Vagina (tissue), 2 donors: Measurements from ENCODE around the gene MKRN2OS.

Source experiments
- CTCF ChIP-seq, 3 experiments: fragments of 450-650 bp in 2 of 3; fragments of 200-600 bp in 1 of 3; sonication (generic) in 1 of 3; IDR thresholded peaks; one replicate each; pipeline ENCODE4 v1.5.1; 2017 to 2019; ENCODE audit warnings: antibody characterized with exemption in 3 of 3, mild to moderate bottlenecking in 2 of 3, moderate library complexity in 2 of 3
- POLR2A ChIP-seq, 2 donors: fragments of 450-650 bp; IDR thresholded peaks; one replicate each; pipeline ENCODE4 v1.6.1; 2017; ENCODE audit warnings: antibody characterized with exemption in 2 of 2, mild to moderate bottlenecking in 2 of 2, moderate library complexity in 2 of 2

DNA sequence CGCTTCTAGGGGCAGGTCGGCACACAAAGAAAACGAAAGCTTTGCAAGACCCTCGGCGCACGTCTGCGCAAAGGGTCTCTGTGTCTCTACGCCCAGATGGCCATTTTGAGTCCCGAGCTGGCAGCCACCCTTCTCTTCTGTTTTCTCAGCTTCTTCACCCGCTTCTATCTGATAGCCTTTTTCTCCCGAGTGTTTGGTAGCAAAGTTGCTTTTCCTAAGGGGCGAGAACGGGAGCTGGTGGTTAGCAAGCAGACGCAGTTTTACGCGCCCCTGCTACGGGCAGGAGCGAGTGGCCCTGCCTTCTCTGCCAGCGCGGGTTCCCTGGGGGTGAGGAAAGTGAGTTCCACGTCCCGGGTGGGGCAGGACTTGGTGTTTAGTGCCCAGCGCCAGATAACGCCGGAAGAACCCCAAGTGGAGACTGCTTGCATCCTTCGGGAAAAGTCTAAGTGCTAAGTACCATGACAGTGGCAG, 8.7 kb upstream of the MKRN2OS start:
- TF ChIP-seq POLR2A (IDR thresholded peaks at IDR 0.05): no peak
- TF ChIP-seq CTCF (IDR thresholded peaks at IDR 0.05): no peak
